Glomerular visceral epithelial cell (primary cell): ENCODE results near the gene MYOZ2.
A peak's percentile ranks its signal among the peaks of the same experiment; 100 is the strongest.

ENCODE experiments used
- DNase-seq: peaks from one replicate; pipeline ENCODE4 v3.0.0-alpha.2; 2016; ENCODE audit errors: extremely low spot score

The MYOZ2 gene

GRCh38 chr4:119197772-119198212, 62.2 kb downstream of the MYOZ2 start:
- no peak for DNase-seq

GRCh38 chr4:119204916-119205315, 69.3 kb downstream of the MYOZ2 start:
- DNase-seq = no peak

- DNase-seq = no peak
These were observed 70.1 kb downstream of the MYOZ2 start for GRCh38 chr4:119205690-119206089.

GRCh38 chr4:119206178-119206577, 70.5 kb downstream of the MYOZ2 start:
- no peak for DNase-seq

- DNase-seq = no peak
These were observed 71.4 kb downstream of the MYOZ2 start for GRCh38 chr4:119207051-119207450.

- peak; percentile 80 for DNase-seq
These were observed 73.4 kb downstream of the MYOZ2 start for GRCh38 chr4:119209077-119209476.

GRCh38 chr4:119209586-119209985, 74.0 kb downstream of the MYOZ2 start:
- no peak for DNase-seq

- peak; percentile 11 for DNase-seq
These were observed 75.1 kb downstream of the MYOZ2 start for GRCh38 chr4:119210775-119211174.

GRCh38 chr4:119211867-119212233, 76.2 kb downstream of the MYOZ2 start:
- no peak for DNase-seq

- DNase-seq = peak; percentile 99
These were observed 76.8 kb downstream of the MYOZ2 start, which contains the start of gene USP53 for GRCh38 chr4:119212234-119212963. USP53 (plus strand) TSS chr4:119212713; CDS start chr4:119239760, 27,047 bp downstream.

- DNase-seq = peak; percentile 93
These were observed 77.5 kb downstream of the MYOZ2 start for GRCh38 chr4:119212964-119213606.

- DNase-seq = no peak
These were observed 82.5 kb downstream of the MYOZ2 start for GRCh38 chr4:119218093-119218492.

GRCh38 chr4:119221412-119221811, 85.8 kb downstream of the MYOZ2 start:
- DNase-seq = no peak

- DNase-seq = no peak
These were observed 92.1 kb downstream of the MYOZ2 start for GRCh38 chr4:119227690-119228089.

- no peak for DNase-seq
These were observed 92.8 kb downstream of the MYOZ2 start for GRCh38 chr4:119228406-119228805.

GRCh38 chr4:119229908-119230687, 94.5 kb downstream of the MYOZ2 start:
- no peak for DNase-seq

- no peak for DNase-seq
These were observed 95.9 kb downstream of the MYOZ2 start for GRCh38 chr4:119231491-119231890.

GRCh38 chr4:119232286-119232685, 96.7 kb downstream of the MYOZ2 start:
- no peak for DNase-seq

GRCh38 chr4:119233191-119233590, 97.6 kb downstream of the MYOZ2 start:
- DNase-seq = no peak

GRCh38 chr4:119233750-119234149, 98.1 kb downstream of the MYOZ2 start:
- no peak for DNase-seq

GRCh38 chr4:119237201-119237600, 101.6 kb downstream of the MYOZ2 start:
- no peak for DNase-seq
